ENCODE measurements around the gene LYPD5. TPM values are rescaled to one million over a fixed set of nuclear protein-coding genes. Genes with fewer than 3 reads are reported as not detected.
"Not testable (repeated sequence)": the region's sequence is repeated elsewhere in the genome, so short reads cannot be mapped to it uniquely, and the experiment has no call there.

LYPD5 gene
- total RNA-seq, 1 donor from 2014 or later = not detected

DNA sequence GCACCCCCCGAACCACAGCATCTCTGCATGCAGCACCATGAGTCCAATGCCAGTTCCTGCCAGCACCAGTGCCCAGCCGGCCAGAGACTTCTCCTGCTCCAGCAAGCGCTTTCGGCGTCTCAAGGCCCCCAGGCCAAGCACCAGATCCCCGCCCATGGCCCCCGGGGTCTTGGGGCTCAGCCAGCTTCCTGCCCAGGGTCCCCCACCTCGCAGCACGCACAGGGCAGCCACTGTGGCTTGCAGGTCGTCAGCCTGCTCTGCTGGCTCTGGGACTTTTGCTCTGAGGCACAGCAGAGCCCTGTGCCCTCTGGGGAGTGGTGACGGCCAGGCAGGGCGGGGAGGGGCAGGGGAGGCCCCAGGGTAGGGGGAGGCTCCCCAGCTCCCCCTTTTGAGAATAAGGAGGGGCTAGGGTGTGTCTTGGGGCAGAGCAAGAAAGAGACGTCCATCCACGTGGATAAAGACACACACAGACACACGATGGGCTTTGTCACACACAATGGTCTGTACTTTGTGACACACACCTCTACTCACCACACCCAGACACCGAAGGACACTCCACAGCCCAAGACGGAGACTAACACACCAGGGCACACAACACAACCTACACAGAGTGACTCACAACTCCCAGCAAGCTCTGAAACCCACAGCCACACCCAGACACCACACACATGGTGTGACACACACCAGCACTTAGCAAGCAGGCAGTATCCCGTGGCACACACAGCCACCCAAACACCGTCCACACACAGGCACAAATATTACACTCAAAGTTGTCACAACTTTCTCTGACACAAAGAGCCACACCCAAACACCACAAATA lies 21.3 kb downstream of the LYPD5 start, which contains the start of gene KCNN4:
KCNN4 (minus strand) TSS at position 268 of the 820 bp plus-strand sequence; CDS start at position 156, 112 bp downstream.
- DNase-seq (ENCODE audit: low spot score) = peak; percentile 59
- intact Hi-C loops (cut with micrococcal nuclease) = loop anchor here (1.0 kb wide), 5 partner anchors 16 to 113 kb away; partner anchors contain the start of gene SMG9
- Mint-ChIP-seq H3K4me3 (peak within 1 kb of the TSS; percentile 85), H3K36me3 (ENCODE audit: low read depth) (peaks cover 26% of the 10 kb centered on the region), H3K27me3 (ENCODE audit: insufficient read depth) (no peaks in the 10 kb centered on the region), H3K4me1 (ENCODE audit: low read depth) (peaks cover 78% of the 10 kb centered on the region), H3K27ac (peak within 1 kb of the TSS; percentile 97), H3K9me3 (no peaks in the 10 kb centered on the region)

DNA sequence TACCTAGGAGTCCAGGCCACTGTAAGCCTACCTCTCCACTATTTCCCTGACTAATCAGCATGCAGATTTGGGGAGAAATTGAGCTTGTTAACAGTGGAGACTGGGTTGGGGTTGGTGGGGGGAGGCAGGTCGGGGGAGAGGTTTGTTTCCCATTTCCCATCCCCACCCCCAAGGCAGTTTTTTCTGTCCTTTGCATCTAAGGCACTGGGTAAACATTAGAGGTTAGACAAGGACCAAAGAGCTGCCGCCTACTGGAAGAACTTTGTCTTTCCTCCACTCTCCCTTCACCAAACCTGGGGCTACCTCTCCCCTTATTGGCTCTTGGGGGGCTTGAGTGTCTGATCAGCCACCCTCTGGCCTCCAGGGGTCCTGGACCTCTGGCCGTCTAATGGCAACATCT lies 22.4 kb downstream of the LYPD5 start:
- H3K27ac Mint-ChIP-seq = peak overlapping the region; percentile 97
- H3K4me1 Mint-ChIP-seq (ENCODE audit: low read depth) = peaks cover 83% of the 10 kb centered on the region
- H3K36me3 Mint-ChIP-seq (ENCODE audit: low read depth) = peaks cover 32% of the 10 kb centered on the region
- no peak for DNase-seq (ENCODE audit: low spot score)
- H3K4me3 Mint-ChIP-seq = peak overlapping the region; percentile 85
- H3K27me3 Mint-ChIP-seq (ENCODE audit: insufficient read depth) = no peaks in the 10 kb centered on the region
- intact Hi-C loops (cut with micrococcal nuclease) = loop anchor here (1.0 kb wide), 1 partner anchor 35 kb away; no protein-coding TSS in a partner anchor
- H3K9me3 Mint-ChIP-seq = no peaks in the 10 kb centered on the region

DNA sequence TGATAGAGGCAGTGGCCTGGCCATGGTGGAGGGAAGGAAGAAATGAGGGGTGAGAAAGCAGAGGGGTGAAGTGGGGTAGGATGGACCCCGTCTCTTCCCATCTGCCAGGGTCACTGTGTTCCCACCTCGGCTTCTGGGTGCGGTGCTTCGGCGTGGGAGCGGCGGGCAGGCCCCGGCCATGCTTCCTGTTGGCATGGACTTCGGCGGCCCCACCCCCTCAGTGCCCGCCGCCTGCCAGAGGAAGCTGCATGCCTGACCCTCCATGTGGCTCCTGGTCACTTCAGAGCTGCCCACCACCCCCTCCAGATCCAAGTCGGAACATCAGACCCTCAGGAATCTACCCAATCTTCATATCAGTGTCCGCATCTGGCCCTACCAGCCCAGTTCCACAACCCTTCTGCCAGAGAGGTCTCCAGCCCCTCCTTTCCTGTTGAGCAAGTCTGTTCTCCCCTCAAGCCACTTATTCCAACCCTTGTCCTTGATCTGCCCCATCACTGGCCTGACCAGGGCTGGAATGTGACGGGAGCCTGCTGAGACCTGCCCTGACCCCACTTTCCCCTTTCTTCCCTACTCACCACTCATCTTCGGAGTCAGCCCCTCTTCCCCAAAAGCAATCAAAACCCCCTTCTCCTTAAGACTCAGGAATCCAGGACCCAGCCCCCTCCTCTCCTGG lies 23.0 kb downstream of the LYPD5 start:
- H3K9me3 Mint-ChIP-seq = no peaks in the 10 kb centered on the region
- H3K36me3 Mint-ChIP-seq (ENCODE audit: low read depth) = peaks cover 32% of the 10 kb centered on the region
- H3K4me3 Mint-ChIP-seq = peak overlapping the region; percentile 85
- H3K27me3 Mint-ChIP-seq (ENCODE audit: insufficient read depth) = no peaks in the 10 kb centered on the region
- H3K27ac Mint-ChIP-seq = peak overlapping the region; percentile 97
- peaks cover 77% of the 10 kb centered on the region for H3K4me1 Mint-ChIP-seq (ENCODE audit: low read depth)
- intact Hi-C loops (cut with micrococcal nuclease) = no loop called here
- no peak for DNase-seq (ENCODE audit: low spot score)

DNA sequence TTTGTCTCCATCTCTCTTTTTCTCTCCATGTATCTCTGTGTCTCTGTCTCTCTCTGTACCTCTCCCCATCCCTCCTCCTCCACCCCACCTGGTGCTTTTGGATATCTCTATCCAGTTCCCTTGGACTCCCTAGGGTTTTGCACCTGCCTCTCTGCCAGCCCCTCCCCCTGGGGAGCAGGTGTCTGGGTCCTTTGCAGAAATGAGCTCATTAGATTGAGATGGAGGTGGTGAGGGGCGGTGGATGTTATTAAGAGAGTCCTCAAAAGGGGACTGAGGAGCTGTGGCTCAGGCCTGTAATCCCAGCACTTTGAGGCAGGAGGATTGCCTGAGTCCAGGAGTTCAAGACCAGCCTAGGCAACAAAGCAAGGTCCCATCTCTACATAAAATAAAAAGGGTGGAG lies 23.6 kb downstream of the LYPD5 start:
- Mint-ChIP-seq H3K4me1 (ENCODE audit: low read depth) (peaks cover 71% of the 10 kb centered on the region), H3K36me3 (ENCODE audit: low read depth) (peaks cover 33% of the 10 kb centered on the region), H3K27me3 (ENCODE audit: insufficient read depth) (no peaks in the 10 kb centered on the region), H3K4me3 (peak overlapping the region; percentile 85), H3K9me3 (no peaks in the 10 kb centered on the region), H3K27ac (peak overlapping the region; percentile 97)
- intact Hi-C loops (cut with micrococcal nuclease) = no loop called here
- DNase-seq (ENCODE audit: low spot score) = no peak

DNA sequence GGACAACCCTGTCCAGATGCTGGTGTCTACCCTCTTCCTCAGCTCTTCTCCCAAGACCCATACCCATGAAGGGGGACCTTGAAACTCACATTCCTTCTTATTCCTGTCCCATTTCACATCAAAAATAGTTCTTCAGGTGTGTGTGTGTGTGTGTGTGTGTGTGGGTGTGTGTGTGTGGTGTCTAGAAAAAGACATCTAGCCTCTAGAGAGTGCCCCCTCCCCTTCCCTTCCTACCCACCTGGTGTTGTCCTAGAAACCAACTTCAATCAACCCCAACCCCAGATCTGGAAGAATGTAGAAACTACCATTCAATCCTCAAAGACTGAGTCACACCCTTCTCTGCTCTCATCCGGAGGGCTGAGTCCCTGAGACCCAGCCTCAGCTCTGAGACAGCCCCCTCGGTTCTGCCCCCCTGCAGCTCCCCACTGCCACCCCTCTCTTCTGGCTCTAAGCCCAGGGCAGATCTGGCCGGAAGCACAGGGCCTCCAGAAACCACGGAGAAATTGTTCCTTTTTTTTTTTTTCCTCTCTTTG lies 25.0 kb downstream of the LYPD5 start:
- H3K4me1 Mint-ChIP-seq (ENCODE audit: low read depth) = peaks cover 66% of the 10 kb centered on the region
- no peak for DNase-seq (ENCODE audit: low spot score)
- peaks cover 46% of the 10 kb centered on the region for H3K36me3 Mint-ChIP-seq (ENCODE audit: low read depth)
- H3K9me3 Mint-ChIP-seq = no peaks in the 10 kb centered on the region
- no peaks in the 10 kb centered on the region for H3K27me3 Mint-ChIP-seq (ENCODE audit: insufficient read depth)
- intact Hi-C loops (cut with micrococcal nuclease) = no loop called here
- peak overlapping the region; percentile 85 for H3K4me3 Mint-ChIP-seq
- peak overlapping the region; percentile 97 for H3K27ac Mint-ChIP-seq

DNA sequence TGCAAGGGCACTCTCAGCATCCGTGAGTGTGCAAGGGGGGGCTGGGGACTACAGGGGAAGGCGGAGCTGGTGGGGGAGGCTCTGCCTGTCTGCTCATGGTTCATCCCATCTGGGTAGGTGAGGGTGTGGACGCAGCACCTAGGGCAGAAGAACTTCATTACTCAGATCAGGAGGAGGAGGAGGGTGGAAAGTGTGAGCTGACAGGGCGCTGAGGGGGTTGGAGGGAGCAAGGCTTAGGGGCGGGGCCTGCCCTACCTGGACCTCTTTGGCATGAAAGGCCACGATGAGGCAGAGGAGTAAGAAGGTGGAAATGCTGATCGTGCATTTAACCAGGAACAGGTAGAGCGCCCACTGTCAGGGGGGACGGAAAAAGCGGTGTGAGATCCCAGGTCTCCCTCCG lies 26.0 kb downstream of the LYPD5 start:
- intact Hi-C loops (cut with micrococcal nuclease) = loop anchor here (1.0 kb wide), 1 partner anchor 11 kb away; no protein-coding TSS in a partner anchor
- H3K27ac Mint-ChIP-seq = peak overlapping the region; percentile 83
- H3K4me3 Mint-ChIP-seq = peak overlapping the region; percentile 85
- H3K36me3 Mint-ChIP-seq (ENCODE audit: low read depth) = peaks cover 49% of the 10 kb centered on the region
- peaks cover 57% of the 10 kb centered on the region for H3K4me1 Mint-ChIP-seq (ENCODE audit: low read depth)
- DNase-seq (ENCODE audit: low spot score) = no peak
- no peaks in the 10 kb centered on the region for H3K27me3 Mint-ChIP-seq (ENCODE audit: insufficient read depth)
- H3K9me3 Mint-ChIP-seq = no peaks in the 10 kb centered on the region

DNA sequence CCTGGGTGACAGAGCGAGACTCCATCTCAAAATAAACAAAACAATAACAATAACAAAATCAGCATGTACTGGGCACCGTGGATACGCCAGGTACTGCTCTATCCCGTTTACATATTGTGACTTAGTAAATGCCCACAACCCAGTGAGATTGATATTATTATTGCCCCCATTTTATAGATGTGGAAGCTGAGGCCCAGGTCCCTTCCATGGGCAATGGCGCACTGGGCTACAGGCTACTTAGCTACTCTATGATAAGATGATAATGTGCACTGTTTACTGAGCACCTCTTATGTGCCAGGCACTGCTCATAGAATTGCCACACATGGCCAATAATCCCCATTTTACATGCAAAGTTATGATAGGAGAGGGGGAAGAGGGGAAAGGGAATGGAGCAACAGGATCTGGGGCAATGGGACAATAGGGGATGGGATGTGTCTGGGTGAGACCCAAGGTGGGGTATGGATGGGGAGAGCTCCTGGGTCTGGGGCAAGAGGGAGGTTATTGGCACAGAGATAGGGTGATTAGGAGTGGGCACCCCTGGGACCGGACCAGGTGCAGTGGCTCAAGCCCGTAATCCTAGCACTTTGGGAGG lies 26.9 kb downstream of the LYPD5 start:
- Mint-ChIP-seq H3K4me1 (ENCODE audit: low read depth) (peaks cover 58% of the 10 kb centered on the region), H3K4me3 (peak overlapping the region; percentile 66), H3K27ac (peak overlapping the region; percentile 83), H3K27me3 (ENCODE audit: insufficient read depth) (no peaks in the 10 kb centered on the region), H3K36me3 (ENCODE audit: low read depth) (peaks cover 58% of the 10 kb centered on the region), H3K9me3 (no peaks in the 10 kb centered on the region)
- DNase-seq (ENCODE audit: low spot score) = no peak
- intact Hi-C loops (cut with micrococcal nuclease) = no loop called here

DNA sequence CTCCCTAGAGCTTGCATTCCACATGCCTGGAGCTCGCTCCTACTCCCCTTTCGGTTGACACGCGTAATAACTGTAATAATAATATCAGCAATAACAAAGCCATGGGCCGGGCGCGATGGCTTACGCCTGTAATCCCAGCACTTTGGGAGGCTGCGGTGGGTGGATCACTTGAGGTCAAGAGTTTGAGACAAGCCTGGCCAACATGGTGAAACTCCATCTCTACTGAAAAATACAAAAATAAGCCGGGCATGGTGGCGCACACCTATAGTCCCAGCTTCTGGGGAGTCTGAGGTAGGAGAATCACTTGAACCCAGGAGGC lies 27.3 kb downstream of the LYPD5 start:
- peaks cover 63% of the 10 kb centered on the region for H3K36me3 Mint-ChIP-seq (ENCODE audit: low read depth)
- peaks cover 62% of the 10 kb centered on the region for H3K4me1 Mint-ChIP-seq (ENCODE audit: low read depth)
- H3K27me3 Mint-ChIP-seq (ENCODE audit: insufficient read depth); H3K27ac Mint-ChIP-seq; H3K4me3 Mint-ChIP-seq; H3K9me3 Mint-ChIP-seq; DNase-seq (ENCODE audit: low spot score); intact Hi-C loops (cut with micrococcal nuclease): not testable (repeated sequence)

DNA sequence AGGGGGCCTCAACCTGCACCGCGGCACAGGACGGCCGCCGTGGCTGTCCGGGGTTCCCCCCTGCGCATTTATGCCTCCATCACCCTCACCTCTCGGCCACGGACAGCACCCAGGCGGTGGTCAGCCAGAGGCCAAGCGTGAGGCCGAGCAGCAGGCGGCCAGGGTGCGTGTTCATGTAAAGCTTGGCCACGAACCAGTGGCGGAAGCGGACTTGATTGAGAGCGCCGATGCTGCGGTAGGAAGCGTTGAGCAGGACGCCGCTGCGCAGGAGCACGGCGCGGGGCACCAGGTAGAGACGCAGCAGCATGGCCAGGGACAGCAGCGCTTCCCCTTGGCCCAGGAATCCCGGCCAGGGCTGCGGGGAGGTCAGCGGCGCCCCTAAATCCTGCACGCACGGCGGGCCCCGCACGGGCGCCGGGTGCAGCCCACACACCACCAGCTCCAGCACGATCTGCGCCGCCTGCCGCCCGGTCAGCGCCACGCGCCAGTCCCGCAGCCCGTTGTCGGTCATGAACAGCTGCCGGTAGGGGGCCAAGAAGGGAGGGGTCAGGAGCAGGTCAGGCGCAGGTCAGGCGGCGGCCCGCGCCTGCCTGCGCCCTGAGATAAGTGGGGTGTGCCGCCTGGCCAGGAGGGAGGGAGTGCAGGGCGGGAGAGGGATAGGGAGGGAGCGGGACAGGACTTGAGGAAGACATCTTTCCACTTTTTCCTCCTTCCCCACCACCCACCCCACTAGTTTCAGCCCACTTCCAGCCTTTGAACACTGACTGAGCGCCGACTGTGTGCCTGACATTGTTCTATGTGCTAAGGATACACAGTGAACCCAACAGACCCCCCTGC lies 27.9 kb downstream of the LYPD5 start:
- H3K36me3 Mint-ChIP-seq (ENCODE audit: low read depth) = peaks cover 62% of the 10 kb centered on the region
- H3K27me3 Mint-ChIP-seq (ENCODE audit: insufficient read depth) = no peaks in the 10 kb centered on the region
- H3K4me1 Mint-ChIP-seq (ENCODE audit: low read depth) = peaks cover 62% of the 10 kb centered on the region
- DNase-seq (ENCODE audit: low spot score) = no peak
- no peaks in the 10 kb centered on the region for H3K9me3 Mint-ChIP-seq
- intact Hi-C loops (cut with micrococcal nuclease) = no loop called here
- no peak overlapping the region for H3K27ac Mint-ChIP-seq
- no peak overlapping the region for H3K4me3 Mint-ChIP-seq

DNA sequence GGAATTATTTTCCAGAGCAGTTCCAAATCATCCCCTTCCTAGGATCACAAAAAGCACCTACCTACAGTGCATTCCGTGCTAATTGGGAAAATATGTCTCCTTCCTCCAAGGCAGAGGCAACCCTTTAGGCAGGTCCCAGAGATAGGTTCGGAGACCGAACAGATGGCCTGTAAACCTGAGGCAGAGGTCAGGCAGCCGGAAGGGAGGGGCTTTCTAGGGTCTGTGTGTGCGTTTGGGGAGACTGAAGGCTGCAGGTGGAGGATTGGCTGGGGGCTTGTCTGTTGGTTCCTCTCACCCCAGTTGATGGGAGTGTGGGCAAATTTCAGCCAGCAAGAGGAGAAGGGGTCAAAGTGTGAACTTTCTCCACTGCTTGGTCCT lies 28.5 kb downstream of the LYPD5 start:
- no peak overlapping the region for H3K27ac Mint-ChIP-seq

DNA sequence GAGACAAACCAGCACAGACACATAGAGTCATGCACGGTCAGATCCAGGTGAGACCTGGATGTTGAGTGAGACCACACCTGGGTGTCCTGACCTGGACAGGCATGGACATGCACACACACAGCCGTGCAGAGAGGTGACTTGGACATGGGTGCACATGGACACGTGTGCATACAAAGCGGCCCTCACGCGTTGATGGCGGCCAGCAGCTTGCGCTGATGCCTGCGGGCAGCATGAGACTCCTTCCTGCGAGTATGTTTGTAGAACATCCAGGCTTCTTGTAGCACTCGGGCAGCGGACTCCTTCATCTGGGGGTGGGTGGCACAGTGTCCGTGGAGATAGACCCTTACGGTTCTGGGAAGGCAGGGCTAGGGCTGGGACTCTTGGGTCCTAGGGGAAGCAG lies 33.0 kb downstream of the LYPD5 start:
- H3K36me3 Mint-ChIP-seq (ENCODE audit: low read depth) = peaks cover 77% of the 10 kb centered on the region
- H3K4me3 Mint-ChIP-seq = no peak overlapping the region
- no peak overlapping the region for H3K27ac Mint-ChIP-seq
- no peak for DNase-seq (ENCODE audit: low spot score)
- H3K4me1 Mint-ChIP-seq (ENCODE audit: low read depth) = peaks cover 71% of the 10 kb centered on the region
- intact Hi-C loops (cut with micrococcal nuclease) = loop anchor here (5.0 kb wide), 1 partner anchor 242 kb away; the partner anchor contains the start of gene ETHE1
- H3K9me3 Mint-ChIP-seq = no peaks in the 10 kb centered on the region
- no peaks in the 10 kb centered on the region for H3K27me3 Mint-ChIP-seq (ENCODE audit: insufficient read depth)

More for the DNA sequence above, 28.5 kb downstream of the LYPD5 start:
- Mint-ChIP-seq H3K27me3 (ENCODE audit: insufficient read depth) (no peaks in the 10 kb centered on the region), H3K4me3 (no peak overlapping the region), H3K9me3 (no peaks in the 10 kb centered on the region), H3K4me1 (ENCODE audit: low read depth) (peaks cover 64% of the 10 kb centered on the region), H3K36me3 (ENCODE audit: low read depth) (peaks cover 67% of the 10 kb centered on the region)
- intact Hi-C loops (cut with micrococcal nuclease) = no loop called here
- DNase-seq (ENCODE audit: low spot score) = no peak

All from activated T-helper 1 cell treated with anti-CD3 and anti-CD28 coated beads, Interleukin-12 subunit alpha, Interleukin-12 subunit beta, Interleukin-2, Interleukin-4 antibody, amounts not matched to agents 30 ng/mL and 10 ng/mL and 1 ng/mL, durations not matched to agents 14 hours and 24 hours and 36 hours (primary cell).